Measurements from ENCODE around the gene FGF10. TPM values are rescaled to one million over a fixed set of nuclear protein-coding genes. Genes with fewer than 3 reads are reported as not detected.

Gene FGF10
- polyA plus RNA-seq, 3 donors, result not detected

DNA sequence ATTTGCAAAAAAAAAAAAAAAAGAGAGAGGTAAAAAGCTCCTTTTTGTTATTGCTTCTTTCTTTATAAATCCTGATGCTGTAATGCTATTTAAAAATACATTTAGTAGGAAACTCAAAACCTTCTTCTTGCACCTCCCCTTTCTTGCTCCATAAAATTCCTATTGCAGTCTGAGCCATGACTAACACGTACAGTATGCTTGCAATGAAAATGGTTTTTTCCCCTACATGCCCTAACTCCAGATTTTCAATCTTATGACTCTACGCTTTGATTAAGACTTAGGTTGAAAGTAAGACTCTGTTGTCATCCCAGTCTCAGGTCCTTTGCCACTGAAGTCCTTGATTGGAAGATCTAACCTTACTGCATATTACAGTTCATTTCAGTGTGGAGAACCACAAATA is 23.9 kb downstream of the FGF10 start:
- Histone ChIP-seq H4K20me1 (ENCODE audit: insufficient read depth, low read length) (no peaks in the 10 kb centered on the region), H2AFZ (ENCODE audit: insufficient read depth, low read depth, low read length, poor library complexity, severe bottlenecking) (no peak overlapping the region), H3K9ac (ENCODE audit: insufficient read depth, low read length, poor library complexity, severe bottlenecking) (no peak overlapping the region), H3K9me3 (replicated peaks in 1 of 2; ENCODE audit: control insufficient read depth in 1 of 2, insufficient read depth in 1 of 2, low read length in 2 of 2) (no peaks in the 10 kb centered on the region), H3K27me3 (ENCODE audit: control insufficient read depth in 2 of 2, insufficient read depth in 2 of 2, low read length in 2 of 2) (no peaks in the 10 kb centered on the region), H3K79me2 (ENCODE audit: insufficient read depth, low read length) (no peaks in the 10 kb centered on the region), H3K27ac (ENCODE audit: low read depth in 1 of 2, low read length in 2 of 2) (no peak overlapping the region), H3K4me2 (replicated peaks; ENCODE audit: extremely low read depth, low read length, poor library complexity, severe bottlenecking) (no peak overlapping the region), H3K4me1 (ENCODE audit: control insufficient read depth in 1 of 2, insufficient read depth in 2 of 2, low read length in 2 of 2) (no peaks in the 10 kb centered on the region), H3K36me3 (replicated peaks in 1 of 2; ENCODE audit: control insufficient read depth in 1 of 2, insufficient read depth in 2 of 2, low read length in 2 of 2) (no peaks in the 10 kb centered on the region), H3K4me3 (replicated peaks in 1 of 3; ENCODE audit: low read depth in 2 of 3, low read length in 3 of 3) (no peak overlapping the region)
- intact Hi-C loops (cut with micrococcal nuclease), result no loop called here
- no peak for DNase-seq
- WGBS (ENCODE audit: insufficient coverage), result 80% methylated on average over 1 of the region's 2 CpGs
- Mint-ChIP-seq H3K27me3 (ENCODE audit: low read depth in 3 of 3) (no peaks in the 10 kb centered on the region), H3K4me1 (no peaks in the 10 kb centered on the region), H3K27ac (no peak overlapping the region), H3K36me3 (no peaks in the 10 kb centered on the region), H3K9me3 (peaks cover 0 to 3% (median 0%) of the 10 kb centered on the region in 7 donors), H3K4me3 (no peak overlapping the region)
- TF ChIP-seq, protein P1, sequence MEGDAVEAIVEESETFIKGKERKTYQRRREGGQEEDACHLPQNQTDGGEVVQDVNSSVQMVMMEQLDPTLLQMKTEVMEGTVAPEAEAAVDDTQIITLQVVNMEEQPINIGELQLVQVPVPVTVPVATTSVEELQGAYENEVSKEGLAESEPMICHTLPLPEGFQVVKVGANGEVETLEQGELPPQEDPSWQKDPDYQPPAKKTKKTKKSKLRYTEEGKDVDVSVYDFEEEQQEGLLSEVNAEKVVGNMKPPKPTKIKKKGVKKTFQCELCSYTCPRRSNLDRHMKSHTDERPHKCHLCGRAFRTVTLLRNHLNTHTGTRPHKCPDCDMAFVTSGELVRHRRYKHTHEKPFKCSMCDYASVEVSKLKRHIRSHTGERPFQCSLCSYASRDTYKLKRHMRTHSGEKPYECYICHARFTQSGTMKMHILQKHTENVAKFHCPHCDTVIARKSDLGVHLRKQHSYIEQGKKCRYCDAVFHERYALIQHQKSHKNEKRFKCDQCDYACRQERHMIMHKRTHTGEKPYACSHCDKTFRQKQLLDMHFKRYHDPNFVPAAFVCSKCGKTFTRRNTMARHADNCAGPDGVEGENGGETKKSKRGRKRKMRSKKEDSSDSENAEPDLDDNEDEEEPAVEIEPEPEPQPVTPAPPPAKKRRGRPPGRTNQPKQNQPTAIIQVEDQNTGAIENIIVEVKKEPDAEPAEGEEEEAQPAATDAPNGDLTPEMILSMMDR (IDR thresholded peaks at IDR 0.05), result no peak

DNA sequence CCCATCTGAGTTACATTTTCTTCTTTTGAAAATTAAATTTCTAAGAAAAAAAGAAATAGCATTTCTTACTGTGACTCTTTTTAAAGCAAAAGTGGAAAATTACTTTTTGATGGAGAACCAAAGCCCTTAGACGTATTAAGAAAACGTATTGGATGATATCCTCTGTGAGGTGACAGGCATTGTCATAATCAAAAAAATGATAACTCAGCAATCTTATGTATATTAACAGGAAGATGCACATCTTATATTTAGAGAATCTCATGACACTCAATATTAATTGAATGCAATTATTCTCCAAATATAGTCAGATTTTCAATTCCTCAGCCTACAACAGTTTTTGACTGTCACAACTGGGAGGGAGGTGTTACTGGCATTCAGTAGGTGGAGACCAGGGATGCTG is 25.1 kb downstream of the FGF10 start:
- WGBS (ENCODE audit: insufficient coverage), result no CpG with 5 or more reads among the region's 2 CpGs
- Histone ChIP-seq H4K20me1 (ENCODE audit: insufficient read depth, low read length) (no peaks in the 10 kb centered on the region), H3K27me3 (ENCODE audit: control insufficient read depth in 2 of 2, insufficient read depth in 2 of 2, low read length in 2 of 2) (no peaks in the 10 kb centered on the region), H2AFZ (ENCODE audit: insufficient read depth, low read depth, low read length, poor library complexity, severe bottlenecking) (no peak overlapping the region), H3K9ac (ENCODE audit: insufficient read depth, low read length, poor library complexity, severe bottlenecking) (no peak overlapping the region), H3K4me2 (replicated peaks; ENCODE audit: extremely low read depth, low read length, poor library complexity, severe bottlenecking) (no peak overlapping the region), H3K9me3 (replicated peaks in 1 of 2; ENCODE audit: control insufficient read depth in 1 of 2, insufficient read depth in 1 of 2, low read length in 2 of 2) (no peaks in the 10 kb centered on the region), H3K36me3 (replicated peaks in 1 of 2; ENCODE audit: control insufficient read depth in 1 of 2, insufficient read depth in 2 of 2, low read length in 2 of 2) (no peaks in the 10 kb centered on the region), H3K4me3 (replicated peaks in 1 of 3; ENCODE audit: low read depth in 2 of 3, low read length in 3 of 3) (no peak overlapping the region), H3K27ac (ENCODE audit: low read depth in 1 of 2, low read length in 2 of 2) (no peak overlapping the region), H3K4me1 (ENCODE audit: control insufficient read depth in 1 of 2, insufficient read depth in 2 of 2, low read length in 2 of 2) (no peaks in the 10 kb centered on the region), H3K79me2 (ENCODE audit: insufficient read depth, low read length) (no peaks in the 10 kb centered on the region)
- H3K4me3 Mint-ChIP-seq, result no peak overlapping the region
- peaks cover 0 to 3% (median 0%) of the 10 kb centered on the region in 7 donors for H3K9me3 Mint-ChIP-seq
- no peaks in the 10 kb centered on the region for H3K27me3 Mint-ChIP-seq (ENCODE audit: low read depth in 3 of 3)
- TF ChIP-seq, protein P1 (IDR thresholded peaks at IDR 0.05), result no peak
- H3K4me1 Mint-ChIP-seq, result no peaks in the 10 kb centered on the region
- H3K27ac Mint-ChIP-seq, result no peak overlapping the region
- no peak for DNase-seq
- no peaks in the 10 kb centered on the region for H3K36me3 Mint-ChIP-seq
- intact Hi-C loops (cut with micrococcal nuclease), result no loop called here
